ENCODE data around the gene ARHGAP42.
"Not testable (repeated sequence)": the region's sequence is repeated elsewhere in the genome, so short reads cannot be mapped to it uniquely, and the experiment has no call there.

The ARHGAP42 gene

GRCh38 chr11:100869328-100869727, 182.2 kb downstream of the ARHGAP42 start:
- DNase-seq (ENCODE audit: low read depth in 2 of 2), result no peak

DNA sequence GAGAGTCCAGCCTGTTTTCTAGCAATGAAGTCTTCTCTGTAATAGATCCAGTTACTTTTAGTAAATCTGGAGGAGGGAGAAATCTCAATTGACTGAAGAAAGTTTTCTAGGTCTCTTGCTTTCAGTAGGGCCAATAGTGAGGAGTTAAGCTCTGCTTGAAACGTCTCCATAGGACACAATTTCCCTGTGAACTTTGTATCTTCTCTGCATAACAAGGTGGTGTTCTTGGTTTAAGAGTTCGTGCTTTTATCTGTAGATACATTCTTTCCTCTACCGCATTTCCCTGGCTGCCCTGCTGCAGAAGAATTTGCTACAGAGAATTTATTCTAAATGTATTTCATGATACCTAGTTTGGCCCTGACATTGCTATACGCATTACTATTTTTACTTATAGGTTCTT, 183.1 kb downstream of the ARHGAP42 start:
- DNase-seq (ENCODE audit: low read depth in 2 of 2), result no peak

DNA sequence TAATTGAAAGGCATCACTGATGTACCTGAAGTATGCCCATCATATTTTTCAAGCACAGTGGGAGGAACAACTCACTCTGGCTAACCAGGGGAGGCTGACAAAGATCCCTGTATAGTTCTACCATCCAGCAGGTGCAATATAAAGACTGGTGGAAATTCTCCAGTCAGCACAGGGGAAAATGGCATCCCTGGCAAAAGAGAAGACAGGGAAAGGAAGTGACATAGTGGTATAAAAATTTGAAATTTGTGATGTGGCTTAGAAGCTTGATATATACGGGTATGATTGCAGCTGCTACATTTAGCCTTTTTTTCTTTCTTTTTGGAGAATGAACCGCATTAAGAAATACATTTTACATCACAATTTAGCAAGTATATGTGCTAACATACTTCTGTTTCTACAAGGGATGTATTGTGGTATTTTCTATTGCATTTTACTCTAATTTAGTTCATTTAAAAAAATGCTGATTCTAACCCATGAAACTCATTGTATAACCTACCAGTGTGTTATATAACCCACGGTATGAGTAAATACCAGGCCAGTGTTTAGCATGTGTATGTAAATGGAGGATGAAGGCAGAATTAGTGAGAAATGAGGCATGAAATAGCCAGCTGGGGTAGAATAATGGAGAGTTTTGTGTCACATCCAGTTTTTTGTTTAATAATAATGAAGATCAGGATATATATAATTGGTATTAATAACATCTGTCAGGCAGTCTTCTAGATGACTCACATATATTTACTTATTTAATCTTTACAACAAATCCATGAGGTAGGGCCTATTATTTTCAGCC, 186.1 kb downstream of the ARHGAP42 start:
- no peak for DNase-seq (ENCODE audit: low read depth in 2 of 2)

GRCh38 chr11:100874203-100874602, 187.1 kb downstream of the ARHGAP42 start:
- DNase-seq (ENCODE audit: low read depth in 2 of 2), result no peak

GRCh38 chr11:100875521-100875869, 188.4 kb downstream of the ARHGAP42 start:
- no peak for DNase-seq (ENCODE audit: low read depth in 2 of 2)

DNA sequence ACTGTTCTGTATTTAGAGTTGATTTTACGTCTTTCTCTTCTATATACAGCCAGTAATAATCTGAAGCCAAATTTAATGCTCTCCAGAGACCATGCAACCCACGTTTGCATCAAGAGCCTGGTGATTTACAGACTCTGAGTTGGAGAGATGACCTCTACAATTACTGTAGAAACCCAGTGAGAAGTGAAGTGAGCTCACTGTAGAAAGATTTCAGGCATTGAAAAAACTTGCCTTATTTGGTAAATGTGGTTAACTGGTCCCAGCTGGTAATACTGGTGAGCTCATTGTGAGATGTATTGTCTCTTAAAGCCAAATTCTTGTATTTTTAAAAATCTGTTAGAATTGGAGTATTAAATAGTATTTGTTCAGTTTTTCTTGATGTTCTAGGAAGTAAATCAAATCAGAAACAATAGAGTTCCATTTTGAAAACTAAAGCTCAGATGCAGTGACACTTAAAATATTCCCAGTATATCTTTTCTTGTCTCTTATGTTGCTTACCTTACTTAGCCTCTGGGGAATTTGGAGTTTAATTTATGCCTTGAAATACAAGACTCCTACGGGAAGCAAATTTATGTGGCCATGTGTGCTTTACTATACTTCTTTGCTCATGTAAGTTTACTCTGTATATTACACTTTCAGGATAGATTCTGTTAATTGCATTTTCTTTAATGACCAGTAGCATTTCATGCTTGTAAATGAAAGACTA, 189.9 kb downstream of the ARHGAP42 start:
- no peak for DNase-seq (ENCODE audit: low read depth in 2 of 2)

DNA sequence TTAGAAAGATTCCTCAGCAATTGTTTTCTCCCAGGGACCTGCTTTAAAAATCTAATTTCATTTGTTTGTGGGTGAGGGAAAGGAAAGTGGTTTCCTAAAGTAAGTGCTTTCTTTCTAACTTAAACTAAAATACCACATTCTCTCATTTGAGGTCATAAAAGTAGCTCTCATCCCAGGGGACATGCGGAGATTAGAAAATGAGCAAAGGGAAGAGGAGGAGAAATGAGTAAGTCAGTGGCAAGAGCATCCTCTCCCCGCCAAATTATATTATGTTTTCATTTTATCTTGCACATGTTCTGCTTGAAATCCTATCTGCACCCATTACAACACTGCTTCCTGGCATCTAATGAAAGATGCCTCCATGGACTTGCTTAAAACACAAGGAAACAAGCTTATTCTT, 191.4 kb downstream of the ARHGAP42 start:
- DNase-seq (ENCODE audit: low read depth in 2 of 2), result no peak

DNA sequence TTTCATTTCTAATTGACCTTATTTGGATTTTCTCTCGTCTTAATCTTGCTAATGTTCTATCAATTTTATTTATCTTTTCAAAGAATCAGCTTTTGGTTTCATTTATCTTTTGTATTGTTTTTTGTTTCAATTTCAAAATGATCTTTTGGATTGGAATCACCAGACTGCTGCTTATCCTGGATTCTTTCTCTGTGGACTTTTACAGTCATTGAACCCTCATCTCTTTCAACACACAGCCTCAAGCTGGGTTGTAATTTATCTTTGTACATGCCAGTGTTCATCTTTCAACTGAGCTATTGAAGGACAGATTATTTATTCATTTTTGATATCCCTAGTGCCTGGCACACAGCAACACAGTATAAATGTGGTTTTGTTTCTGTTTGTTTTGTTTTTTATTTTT, 195.9 kb downstream of the ARHGAP42 start:
- no peak for DNase-seq (ENCODE audit: low read depth in 2 of 2)

DNA sequence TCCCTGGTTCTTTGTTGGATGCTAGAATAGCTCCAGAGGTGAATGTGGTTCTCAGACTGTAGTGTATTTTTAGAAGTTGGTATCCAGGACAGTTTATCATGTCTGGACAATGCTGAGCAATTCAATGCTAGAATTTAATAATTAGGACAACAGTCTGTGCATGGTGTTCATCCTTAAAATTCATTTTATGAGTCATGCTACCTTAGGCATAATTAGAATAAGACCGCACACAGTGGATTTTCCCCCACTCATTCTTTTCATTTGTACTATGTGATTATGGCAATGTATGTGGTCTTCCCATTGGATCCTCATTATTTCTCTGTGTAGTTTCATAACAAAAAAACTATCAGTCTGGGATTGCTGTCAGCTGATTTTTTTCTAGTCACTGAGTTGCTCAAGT, 196.7 kb downstream of the ARHGAP42 start:
- no peak for DNase-seq (ENCODE audit: low read depth in 2 of 2)

DNA sequence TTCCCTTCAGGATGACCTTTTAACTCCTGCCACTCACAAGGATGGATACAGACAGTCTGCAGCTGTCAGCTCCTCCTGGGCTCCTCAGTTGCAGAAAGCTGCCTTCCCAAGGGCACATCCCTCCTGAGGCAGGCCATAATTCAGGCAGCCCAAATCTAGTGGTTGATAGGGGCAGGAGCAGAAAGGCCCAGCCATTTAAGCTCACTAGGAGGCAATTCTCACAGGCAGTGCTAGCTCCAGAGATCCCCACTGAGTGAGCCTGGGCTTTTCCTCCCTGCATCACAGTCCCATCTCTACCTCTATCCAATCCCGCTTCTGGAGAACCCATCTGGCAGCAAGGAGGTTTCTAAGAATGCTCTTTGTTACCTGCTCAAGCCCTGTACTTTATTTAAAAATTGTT, 200.6 kb downstream of the ARHGAP42 start:
- no peak for DNase-seq (ENCODE audit: low read depth in 2 of 2)

DNA sequence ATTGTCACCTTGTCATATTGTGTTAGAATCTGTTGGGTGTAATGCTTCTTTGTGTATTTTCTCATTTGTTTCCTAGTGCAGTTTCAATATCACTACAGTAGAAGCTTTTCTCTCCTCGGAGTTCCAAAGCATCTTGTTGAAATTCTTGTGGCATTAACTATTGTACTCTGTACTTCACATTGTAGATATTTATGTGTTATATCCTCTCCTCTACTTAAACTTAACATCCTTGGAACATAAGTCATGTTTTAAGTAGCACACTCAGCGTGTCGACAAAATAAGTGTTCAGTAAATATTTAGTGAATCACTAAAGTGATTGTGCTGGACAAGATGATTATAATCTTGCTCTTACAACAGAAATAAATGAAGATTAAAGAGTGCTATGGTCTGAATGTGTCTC, 201.7 kb downstream of the ARHGAP42 start:
- DNase-seq (ENCODE audit: low read depth in 2 of 2), result no peak

- no peak for DNase-seq (ENCODE audit: low read depth in 2 of 2)
Measured at GRCh38 chr11:100889758-100890157, 202.7 kb downstream of the ARHGAP42 start.

DNA sequence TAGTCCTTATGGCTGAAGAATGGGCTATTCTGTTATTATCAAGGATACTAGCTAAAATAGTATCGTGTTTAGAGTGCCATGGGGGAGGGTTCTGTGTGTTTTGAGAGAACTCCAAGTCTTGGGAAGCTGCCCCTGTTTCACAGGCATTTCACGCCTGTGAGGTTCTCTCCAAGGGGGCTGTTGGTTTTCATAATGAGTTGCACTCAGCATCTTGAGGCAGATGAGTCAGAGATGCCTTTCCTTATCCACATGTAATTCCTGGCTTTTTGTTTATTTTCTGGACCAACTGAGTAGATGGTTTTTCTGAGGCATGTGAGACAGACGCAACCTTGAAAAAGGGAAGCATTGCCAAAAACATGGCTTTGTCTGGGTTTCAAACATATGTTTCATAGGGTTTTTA, 203.7 kb downstream of the ARHGAP42 start:
- DNase-seq (ENCODE audit: low read depth in 2 of 2), result no peak

DNA sequence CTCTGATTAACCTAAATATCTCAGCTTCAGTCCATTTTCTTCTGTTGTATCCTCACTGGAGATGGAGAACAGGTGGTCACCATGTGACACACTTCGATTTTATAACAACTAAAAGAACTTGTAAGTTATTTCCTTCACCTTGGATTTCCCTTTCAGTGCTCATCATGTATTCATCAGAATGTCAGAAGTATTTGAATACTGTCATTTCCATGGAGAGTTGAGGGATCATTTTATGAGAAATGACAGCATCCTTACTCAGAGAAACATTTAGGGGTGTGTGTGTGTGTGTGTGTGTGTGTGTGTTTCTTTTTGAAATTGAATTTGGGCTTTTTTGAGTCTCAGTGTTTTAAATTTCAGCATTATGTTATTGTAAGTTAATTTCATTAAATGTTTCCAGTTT, 205.8 kb downstream of the ARHGAP42 start:
- no peak for DNase-seq (ENCODE audit: low read depth in 2 of 2)

- no peak for DNase-seq (ENCODE audit: low read depth in 2 of 2)
Measured at GRCh38 chr11:100895449-100895848, 208.4 kb downstream of the ARHGAP42 start.

DNA sequence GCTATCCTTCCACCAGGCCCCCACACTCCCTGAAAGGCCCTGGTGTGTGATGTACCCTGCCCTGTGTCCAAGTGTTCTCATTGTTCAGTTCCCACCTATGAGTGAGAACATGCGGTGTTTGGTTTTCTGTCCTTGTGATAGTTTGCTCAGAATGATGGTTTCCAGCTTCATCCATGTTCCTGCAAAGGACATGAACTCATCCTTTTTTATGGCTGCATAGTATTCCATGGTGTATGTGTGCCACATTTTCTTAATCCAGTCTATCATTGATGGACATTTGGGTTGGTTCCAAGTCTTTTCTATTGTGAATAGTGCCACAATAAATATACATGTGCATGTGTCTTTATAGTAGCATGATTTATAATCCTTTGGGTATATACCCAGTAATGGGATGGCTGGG, 208.9 kb downstream of the ARHGAP42 start:
- not testable (repeated sequence) for DNase-seq (ENCODE audit: low read depth in 2 of 2)

- not testable (repeated sequence) for DNase-seq (ENCODE audit: low read depth in 2 of 2)
Measured at GRCh38 chr11:100901471-100901870, 214.4 kb downstream of the ARHGAP42 start.

- no peak for DNase-seq (ENCODE audit: low read depth in 2 of 2)
Measured at GRCh38 chr11:100902454-100903141, 215.5 kb downstream of the ARHGAP42 start.

DNA sequence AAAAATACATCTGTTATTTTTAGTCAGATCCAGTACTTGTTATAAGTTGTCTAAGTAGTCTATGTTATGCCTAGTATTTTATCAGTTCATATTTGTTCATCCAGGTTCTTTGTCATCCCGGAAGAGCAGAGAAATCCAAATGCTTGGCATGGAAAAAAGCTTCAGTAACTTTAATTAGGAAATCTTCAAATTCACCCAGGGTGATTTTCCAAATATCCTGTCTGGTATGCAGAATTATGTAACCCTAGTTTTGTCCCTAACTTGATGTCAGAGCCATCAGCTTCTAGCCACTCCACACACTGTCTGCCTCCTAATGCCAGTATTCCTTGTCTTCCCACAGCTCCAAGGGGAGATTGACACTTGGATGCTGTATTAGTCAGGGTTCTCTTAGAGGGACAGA, 216.2 kb downstream of the ARHGAP42 start:
- DNase-seq (ENCODE audit: low read depth in 2 of 2), result no peak

DNA sequence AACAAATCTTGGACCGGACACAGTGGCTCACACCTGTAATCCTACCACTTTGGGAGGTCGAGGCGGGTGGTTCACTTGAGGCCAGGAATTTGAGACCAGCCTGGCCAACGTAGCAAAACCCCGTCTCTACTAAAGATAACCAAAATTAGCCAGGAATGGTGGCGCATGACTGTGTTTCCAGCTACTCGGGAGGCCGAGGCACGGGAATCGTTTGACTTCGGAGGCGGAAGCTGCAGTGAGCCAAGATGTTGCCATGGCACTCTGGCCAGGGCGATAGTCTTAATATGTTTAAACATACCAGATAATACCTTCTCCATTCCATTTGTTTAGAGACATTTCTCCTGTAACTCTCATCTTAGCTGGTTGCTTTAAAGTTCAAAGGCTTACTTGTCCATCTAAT, 218.6 kb downstream of the ARHGAP42 start:
- no peak for DNase-seq (ENCODE audit: low read depth in 2 of 2)

GRCh38 chr11:100908746-100909145, 221.7 kb downstream of the ARHGAP42 start:
- no peak for DNase-seq (ENCODE audit: low read depth in 2 of 2)

DNA sequence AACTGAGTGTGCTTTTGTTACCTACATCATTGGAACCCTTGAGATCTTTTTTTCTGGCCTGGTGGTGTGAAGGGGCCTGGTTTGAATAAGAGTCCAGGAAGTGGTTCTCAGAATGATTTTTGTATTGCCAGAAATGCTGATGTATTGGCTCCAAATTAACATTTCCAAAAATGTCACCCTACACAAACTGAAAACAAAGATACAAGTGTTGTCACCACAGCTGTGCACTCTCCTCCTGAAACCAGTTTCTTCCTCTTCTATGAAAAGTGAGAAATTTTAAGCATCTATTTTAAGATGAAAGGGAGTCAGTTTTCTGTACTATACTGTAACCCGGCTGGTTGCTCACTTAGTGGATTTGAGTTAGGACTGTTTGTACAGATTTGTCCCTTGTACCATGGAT, 223.7 kb downstream of the ARHGAP42 start:
- no peak for DNase-seq (ENCODE audit: low read depth in 2 of 2)

All from stimulated activated CD8-positive, alpha-beta memory T cell treated with anti-CD3 and anti-CD28 coated beads, Interleukin-2, amount 100 ng/mL, for 1 hour (primary cell).